ENCODE results near the gene VMP1.
"Not testable (repeated sequence)": the region's sequence is repeated elsewhere in the genome, so short reads cannot be mapped to it uniquely, and the experiment has no call there.

GRCh38 chr17:59792458-59792823, 85.0 kb downstream of the VMP1 start:
- TF ChIP-seq BHLHE40 (IDR thresholded peaks at IDR 0.05; ENCODE audit: low read depth, low read length); CTCF (conservative IDR thresholded peaks at IDR 0.05; ENCODE audit: low read depth, low read length); USF2 (IDR thresholded peaks at IDR 0.05; ENCODE audit: low read depth, low read length); MAFK (IDR thresholded peaks at IDR 0.05; ENCODE audit: low read depth, low read length); POLR2A (IDR thresholded peaks at IDR 0.05; ENCODE audit: low read depth, low read length); RFX5 (IDR thresholded peaks at IDR 0.05; ENCODE audit: low read depth, low read length); FOS (IDR thresholded peaks at IDR 0.05; ENCODE audit: low read depth, low read length); NFE2L2 (IDR thresholded peaks at IDR 0.05; ENCODE audit: low read depth, low read length); RAD21 (IDR thresholded peaks at IDR 0.05; ENCODE audit: low read length); CEBPB (IDR thresholded peaks at IDR 0.05; ENCODE audit: low read depth, low read length); ELK1 (IDR thresholded peaks at IDR 0.05; ENCODE audit: borderline replicate concordance, low read depth, low read length); MXI1 (IDR thresholded peaks at IDR 0.05; ENCODE audit: borderline replicate concordance, low read depth, low read length); MAZ (IDR thresholded peaks at IDR 0.05; ENCODE audit: borderline replicate concordance, low read depth, low read length): not testable (repeated sequence)

All from IMR-90 (cell line).